OCI-LY7 (cell line): ENCODE data around the gene PIN1. TPM values are rescaled to one million over a fixed set of nuclear protein-coding genes. Genes with fewer than 3 reads are reported as not detected.

ENCODE experiments used
- BruUV-seq: library from RNA; stranded (reverse); fragments of 400-500 nt; replicated peaks from 2 replicates; lab custom pipeline; 2021; lab: Mats Ljungman, UMichigan
- CTCF ChIA-PET: fragments of 300-600 bp; sonication (Branson Sonifier 250); formaldehyde crosslinking; loops from one replicate; lab custom pipeline; 2022; ENCODE audit warnings: antibody characterized with exemption; ENCODE audit not compliant: unreplicated experiment; lab: Charles Lee
- POLR2A ChIA-PET: fragments of 300-600 bp; sonication (Branson Sonifier 250); formaldehyde crosslinking; loops from one replicate; lab custom pipeline; 2022; ENCODE audit warnings: antibody characterized with exemption; lab: Charles Lee
- DNase-seq: peaks from one replicate; pipeline ENCODE4 v3.0.0-alpha.2; 2015; ENCODE audit warnings: low spot score
- H2AFZ ChIP-seq: fragments of 200-600 bp; sonication (generic), shearing (Covaris generic); 2 replicates; pipeline ENCODE4 v1.6.1; 2014; ENCODE audit warnings: mild to moderate bottlenecking, antibody characterized with exemption, low read length, moderate library complexity
- H3K27ac ChIP-seq: fragments of 200-600 bp; sonication (generic); 2 replicates; pipeline ENCODE4 v1.5.1; 2014; ENCODE audit warnings: mixed run types, low read depth, mild to moderate bottlenecking, moderate library complexity, low read length, inconsistent platforms; ENCODE audit not compliant: poor library complexity, severe bottlenecking
- H3K36me3 ChIP-seq: fragments of 200-600 bp; sonication (generic); 2 replicates; pipeline ENCODE4 v1.6.1; 2014; ENCODE audit warnings: mild to moderate bottlenecking, antibody characterized with exemption, low read length, moderate library complexity, mixed read lengths; ENCODE audit not compliant: insufficient read depth
- H3K4me1 ChIP-seq: fragments of 200-600 bp; sonication (generic); 2 replicates; pipeline ENCODE4 v1.5.1; 2014; ENCODE audit warnings: mild to moderate bottlenecking, low read length; ENCODE audit not compliant: insufficient read depth, poor library complexity, severe bottlenecking
- H3K4me2 ChIP-seq: fragments of 200-600 bp; sonication (generic); 2 replicates; pipeline ENCODE4 v1.6.1; 2014; ENCODE audit warnings: mild to moderate bottlenecking, low read length
- H3K4me3 ChIP-seq: fragments of 200-600 bp; sonication (generic); 2 replicates; pipeline ENCODE4 v1.5.1; 2014; ENCODE audit warnings: mild to moderate bottlenecking, low read depth, low read length; ENCODE audit not compliant: poor library complexity, severe bottlenecking
- H3K79me2 ChIP-seq: fragments of 200-600 bp; sonication (generic); 2 replicates; pipeline ENCODE4 v1.6.1; 2016; ENCODE audit warnings: low read depth, mild to moderate bottlenecking, low read length, moderate library complexity, mixed read lengths; ENCODE audit not compliant: insufficient read depth
- H3K9me2 ChIP-seq: fragments of 200-600 bp; sonication (generic); 2 replicates; pipeline ENCODE4 v1.6.1; 2016; ENCODE audit warnings: mild to moderate bottlenecking, low read length, mixed read lengths; ENCODE audit not compliant: insufficient read depth
- H3K9me3 ChIP-seq: fragments of 200-600 bp; sonication (generic); 2 replicates; pipeline ENCODE4 v1.6.1; 2014; ENCODE audit warnings: mild to moderate bottlenecking, mixed run types, low read length, mixed read lengths
- H4K20me1 ChIP-seq: fragments of 200-600 bp; sonication (generic); 2 replicates; pipeline ENCODE4 v1.6.1; 2014; ENCODE audit warnings: mild to moderate bottlenecking, antibody characterized with exemption, low read length, moderate library complexity, mixed read lengths; ENCODE audit not compliant: insufficient read depth
- EZH2phosphoT487 ChIP-seq: fragments of 200-600 bp; sonication (generic); IDR thresholded peaks from 2 replicates; pipeline ENCODE4 v1.6.1; 2018; ENCODE audit warnings: low read depth, borderline replicate concordance, mild to moderate bottlenecking, mixed run types, antibody characterized with exemption, low read length, moderate library complexity, mixed read lengths
- intact Hi-C: fragments of 100-400 bp; cut with micrococcal nuclease; formaldehyde crosslinking; loops from one replicate; pipeline ENCODE4 v1.10.0; 2022; ENCODE audit not compliant: unreplicated experiment
- total RNA-seq, 2 experiments: library from RNA; depleted of rRNA in 1 of 2; stranded (reverse); fragments of >200 nt in 1 of 2; shearing (Covaris generic) in 1 of 2; gene quantifications; 2 replicates each; pipeline ENCODE4 v1.2.3, GENCODE V29; 2014 to 2022
- TF ChIP-seq, protein P1 (sequence below): fragments of 200-600 bp; sonication (generic); conservative IDR thresholded peaks from 2 replicates; pipeline ENCODE4 v1.5.1; 2014; ENCODE audit warnings: mild to moderate bottlenecking, antibody characterized with exemption, low read length, moderate library complexity, mixed read lengths

The PIN1 gene
- total RNA-seq, 2 experiments from 2014 or later, result 86.9 to 137 TPM

DNA sequence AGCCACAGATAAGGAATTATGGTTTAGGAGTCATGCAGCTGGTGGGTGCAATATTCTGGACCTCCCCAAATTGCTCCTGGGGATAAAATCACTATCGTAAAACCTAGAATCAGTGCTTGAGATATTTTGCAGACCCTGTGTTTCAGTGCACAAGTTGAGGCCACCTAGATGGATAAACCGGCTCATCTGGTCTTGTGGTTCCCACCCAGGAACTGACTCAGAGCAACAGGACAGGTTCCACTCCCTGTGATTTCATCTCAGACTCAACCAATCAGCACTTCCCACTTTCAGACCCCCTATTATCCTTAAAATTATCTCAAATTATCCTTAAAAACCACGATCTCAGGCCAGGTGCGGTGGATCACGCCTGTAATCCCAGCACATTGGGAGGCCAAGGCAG lies 37.2 kb upstream of the PIN1 start:
- ChIA-PET CTCF (no interaction called here), POLR2A (no interaction called here)
- H3K4me1 ChIP-seq, result peaks cover 8% of the 10 kb centered on the region
- intact Hi-C loops, result loop anchor here (10.0 kb wide), 2 partner anchors 363 to 483 kb away; partner anchors contain the start of gene ZNF266
- no peaks in the 10 kb centered on the region for H4K20me1 ChIP-seq
- H3K4me2 ChIP-seq, result no peak overlapping the region
- H3K4me3 ChIP-seq, result no peak overlapping the region
- H3K79me2 ChIP-seq, result no peaks in the 10 kb centered on the region
- H3K36me3 ChIP-seq, result peaks cover 3% of the 10 kb centered on the region; the same call in 1 of the 2 replicates
- H3K9me3 ChIP-seq, result no peaks in the 10 kb centered on the region
- DNase-seq, result no peak
- no peak overlapping the region for H2AFZ ChIP-seq
- no TSS peak for BruUV-seq
- no peak overlapping the region for H3K27ac ChIP-seq
- no peak for TF ChIP-seq EZH2phosphoT487
- TF ChIP-seq, protein P1, sequence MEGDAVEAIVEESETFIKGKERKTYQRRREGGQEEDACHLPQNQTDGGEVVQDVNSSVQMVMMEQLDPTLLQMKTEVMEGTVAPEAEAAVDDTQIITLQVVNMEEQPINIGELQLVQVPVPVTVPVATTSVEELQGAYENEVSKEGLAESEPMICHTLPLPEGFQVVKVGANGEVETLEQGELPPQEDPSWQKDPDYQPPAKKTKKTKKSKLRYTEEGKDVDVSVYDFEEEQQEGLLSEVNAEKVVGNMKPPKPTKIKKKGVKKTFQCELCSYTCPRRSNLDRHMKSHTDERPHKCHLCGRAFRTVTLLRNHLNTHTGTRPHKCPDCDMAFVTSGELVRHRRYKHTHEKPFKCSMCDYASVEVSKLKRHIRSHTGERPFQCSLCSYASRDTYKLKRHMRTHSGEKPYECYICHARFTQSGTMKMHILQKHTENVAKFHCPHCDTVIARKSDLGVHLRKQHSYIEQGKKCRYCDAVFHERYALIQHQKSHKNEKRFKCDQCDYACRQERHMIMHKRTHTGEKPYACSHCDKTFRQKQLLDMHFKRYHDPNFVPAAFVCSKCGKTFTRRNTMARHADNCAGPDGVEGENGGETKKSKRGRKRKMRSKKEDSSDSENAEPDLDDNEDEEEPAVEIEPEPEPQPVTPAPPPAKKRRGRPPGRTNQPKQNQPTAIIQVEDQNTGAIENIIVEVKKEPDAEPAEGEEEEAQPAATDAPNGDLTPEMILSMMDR, result no peak
- H3K9me2 ChIP-seq, result no peaks in the 10 kb centered on the region

DNA sequence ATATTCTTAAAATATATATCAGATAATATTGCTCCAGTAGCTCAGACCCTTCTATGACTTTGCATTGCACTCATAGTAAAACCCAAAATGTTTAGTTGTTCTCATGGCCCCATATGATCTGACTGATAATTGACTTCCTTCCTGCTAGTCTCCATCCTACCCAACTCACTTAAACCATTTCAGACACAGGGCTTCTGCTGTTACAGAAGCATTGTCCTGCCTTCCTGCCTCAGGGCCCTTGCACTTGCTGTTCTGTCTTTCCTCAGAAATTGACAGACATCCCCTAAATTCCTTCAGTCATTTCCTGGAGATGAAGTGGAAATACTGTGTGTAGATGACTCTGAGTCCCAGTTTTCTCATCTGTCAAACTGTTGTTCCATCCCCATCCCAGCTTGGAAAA lies 36.0 kb upstream of the PIN1 start:
- no peak for TF ChIP-seq EZH2phosphoT487
- TF ChIP-seq, protein P1, result no peak
- H3K27ac ChIP-seq, result no peak overlapping the region
- ChIA-PET CTCF (no interaction called here), POLR2A (no interaction called here)
- no peak for DNase-seq
- no peak overlapping the region for H3K4me2 ChIP-seq
- H3K4me1 ChIP-seq, result peaks cover 8% of the 10 kb centered on the region
- peaks cover 3% of the 10 kb centered on the region; the same call in 1 of the 2 replicates for H3K36me3 ChIP-seq
- BruUV-seq, result no TSS peak
- no peaks in the 10 kb centered on the region for H4K20me1 ChIP-seq
- H2AFZ ChIP-seq, result no peak overlapping the region
- H3K9me2 ChIP-seq, result no peaks in the 10 kb centered on the region
- H3K9me3 ChIP-seq, result no peaks in the 10 kb centered on the region
- intact Hi-C loops, result loop anchor here (10.0 kb wide), 2 partner anchors 364 to 484 kb away; partner anchors contain the start of gene ZNF266
- H3K79me2 ChIP-seq, result no peaks in the 10 kb centered on the region
- no peak overlapping the region for H3K4me3 ChIP-seq

GRCh38 chr19:9801976-9802375 lies 33.1 kb upstream of the PIN1 start:
- TF ChIP-seq, protein P1, result no peak
- TF ChIP-seq EZH2phosphoT487, result no peak
- Histone ChIP-seq H3K36me3 (peaks cover 16% of the 10 kb centered on the region), H3K4me3 (no peak overlapping the region), H4K20me1 (no peaks in the 10 kb centered on the region), H3K4me2 (no peak overlapping the region), H3K4me1 (no peaks in the 10 kb centered on the region), H2AFZ (no peak overlapping the region), H3K79me2 (no peaks in the 10 kb centered on the region), H3K9me2 (no peaks in the 10 kb centered on the region), H3K27ac (no peak overlapping the region), H3K9me3 (no peaks in the 10 kb centered on the region)
- DNase-seq, result no peak
- ChIA-PET POLR2A (interaction anchor here (0.7 kb wide), 1 partner anchor 519 kb away, joined by 6 read pairs; no protein-coding TSS in a partner anchor), CTCF (no interaction called here)
- intact Hi-C loops, result no loop called here
- BruUV-seq, result no TSS peak
